Endothelial cell of umbilical vein (primary cell): ENCODE measurements around the gene ECPAS. TPM values are rescaled to one million over a fixed set of nuclear protein-coding genes. Genes with fewer than 3 reads are reported as not detected.

Experiments used
- BruUV-seq: library from RNA; stranded (reverse); fragments of 400-500 nt; replicated peaks from 2 replicates; lab custom pipeline; 2021; lab: Mats Ljungman, UMichigan
- CTCF ChIA-PET: fragments of 300-600, 350-600 bp; sonication (Branson Sonifier 250); formaldehyde crosslinking; loops from one replicate; lab custom pipeline; 2021; ENCODE audit warnings: antibody characterized with exemption, inconsistent platforms; lab: Charles Lee
- POLR2A ChIA-PET: fragments of 300-600, 350-600 bp; sonication (Branson Sonifier 250); formaldehyde crosslinking; loops from one replicate; lab custom pipeline; 2021; ENCODE audit warnings: antibody characterized with exemption, inconsistent platforms; lab: Charles Lee
- DNase-seq: peaks from one replicate; pipeline ENCODE4 v3.0.0-alpha.2; 2011; ENCODE audit warnings: low read depth, low spot score
- FAIRE-seq: peaks from 2 replicates; lab custom pipeline; 2011; peaks lifted over from hg19 to GRCh38; lab: Jason Lieb, UNC
- H2AFZ ChIP-seq: 2 replicates; pipeline ENCODE4 v1.6.0; 2012; ENCODE audit warnings: low read depth, low read length, control low read depth, inconsistent platforms
- H3K27ac ChIP-seq: 2 replicates; pipeline ENCODE4 v1.5.1; 2011; ENCODE audit warnings: low read depth, mild to moderate bottlenecking, control low read depth, low read length, moderate library complexity; ENCODE audit not compliant: insufficient read depth
- H3K27me3 ChIP-seq, 2 experiments: 2 replicates each; pipeline versions ENCODE4 v1.6.0 to v1.6.1; 2011; ENCODE audit warnings: low read length in 2 of 2, mixed read lengths in 1 of 2; ENCODE audit not compliant: control insufficient read depth in 2 of 2, insufficient read depth in 2 of 2
- H3K36me3 ChIP-seq, 2 experiments: 2 replicates in 1 of 2; 3 replicates in 1 of 2; pipeline ENCODE4 v1.5.1; 2011; ENCODE audit warnings: low read length in 2 of 2, mild to moderate bottlenecking in 1 of 2, moderate library complexity in 1 of 2; ENCODE audit not compliant: control insufficient read depth in 2 of 2, insufficient read depth in 2 of 2; ENCODE audit errors: extremely low read depth in 1 of 2
- H3K4me1 ChIP-seq: 3 replicates; pipeline ENCODE4 v1.5.1; 2011; ENCODE audit warnings: mild to moderate bottlenecking, low read length; ENCODE audit not compliant: control insufficient read depth, insufficient read depth; ENCODE audit errors: extremely low read depth
- H3K4me2 ChIP-seq: 2 replicates; pipeline ENCODE4 v1.6.1; 2011; ENCODE audit warnings: low read length, control low read depth, mixed read lengths; ENCODE audit not compliant: insufficient read depth
- H3K4me3 ChIP-seq, 3 experiments: fragments of 200-600 bp in 1 of 3; sonication (generic), shearing (Covaris generic) in 1 of 3; replicated peaks in 1 of 3; 2 replicates each; pipeline ENCODE4 v1.5.1; 2011 to 2016; ENCODE audit warnings: control low read depth in 3 of 3, low read length in 3 of 3, mild to moderate bottlenecking in 2 of 3, inconsistent platforms in 1 of 3, low read depth in 1 of 3, moderate library complexity in 1 of 3; ENCODE audit not compliant: insufficient read depth in 1 of 3
- H3K79me2 ChIP-seq: 2 replicates; pipeline ENCODE4 v1.6.0; 2012; ENCODE audit warnings: low read length, inconsistent platforms; ENCODE audit not compliant: control insufficient read depth, insufficient read depth
- H3K9ac ChIP-seq: replicated peaks from 2 replicates; pipeline ENCODE3; 2011; ENCODE audit warnings: low read length, control low read depth; ENCODE audit not compliant: insufficient read depth; ENCODE audit errors: extremely low read depth
- H3K9me1 ChIP-seq: replicated peaks from 3 replicates; pipeline ENCODE4 v1.6.0; 2011; ENCODE audit warnings: mild to moderate bottlenecking, low read length; ENCODE audit not compliant: control insufficient read depth, insufficient read depth; ENCODE audit errors: extremely low read depth
- H3K9me3 ChIP-seq: replicated peaks from 2 replicates; pipeline ENCODE4 v1.5.1; 2012; ENCODE audit warnings: low read length, inconsistent platforms; ENCODE audit not compliant: control insufficient read depth, insufficient read depth
- H4K20me1 ChIP-seq: replicated peaks from 2 replicates; pipeline ENCODE3; 2011; ENCODE audit warnings: mild to moderate bottlenecking, low read length; ENCODE audit not compliant: control insufficient read depth, insufficient read depth; ENCODE audit errors: extremely low read depth
- EZH2 ChIP-seq: IDR thresholded peaks from 2 replicates; pipeline ENCODE4 v1.6.1; 2012; ENCODE audit warnings: borderline replicate concordance, low read depth, mild to moderate bottlenecking, moderate library complexity, low read length, inconsistent platforms; ENCODE audit not compliant: severe bottlenecking
- FOS ChIP-seq: IDR thresholded peaks from 2 replicates; pipeline ENCODE4 v1.6.1; 2011; ENCODE audit warnings: mild to moderate bottlenecking, low read length, moderate library complexity, borderline replicate concordance; ENCODE audit not compliant: insufficient read depth
- GATA2 ChIP-seq: IDR thresholded peaks from 2 replicates; pipeline ENCODE4 v1.7.0; 2011; ENCODE audit warnings: low read depth, mild to moderate bottlenecking, moderate library complexity, mixed read lengths, low read length; ENCODE audit not compliant: insufficient read length, insufficient read depth
- JUN ChIP-seq: IDR thresholded peaks from 2 replicates; pipeline ENCODE4 v1.6.1; 2011; ENCODE audit warnings: borderline replicate concordance, low read depth; ENCODE audit not compliant: insufficient read length, insufficient read depth
- MAX ChIP-seq: IDR thresholded peaks from 2 replicates; pipeline ENCODE4 v1.6.1; 2011; ENCODE audit not compliant: insufficient read depth, insufficient read length
- MYC ChIP-seq: IDR thresholded peaks from one replicate; pipeline ENCODE4 v1.6.1; 2011; ENCODE audit warnings: mild to moderate bottlenecking, low read depth, low read length
- POLR2A ChIP-seq: IDR thresholded peaks from 2 replicates; pipeline ENCODE4 v1.6.1; 2012; ENCODE audit warnings: low read depth, mild to moderate bottlenecking, control low read depth, low read length
- POLR2AphosphoS5 ChIP-seq: IDR thresholded peaks from 2 replicates; pipeline ENCODE4 v1.6.1; 2012; ENCODE audit warnings: low read depth, mild to moderate bottlenecking, control low read depth, low read length, moderate library complexity; ENCODE audit not compliant: insufficient read depth
- dilution Hi-C: fragments of 300-500 bp; cut with MboI; formaldehyde crosslinking; loops from one replicate; pipeline ENCODE4 v1.15.0; 2019; ENCODE audit warnings: low sequenced_read_pairs; ENCODE audit not compliant: extremely low pct_ligation_motif_present
- intact Hi-C: fragments of 100-400 bp; cut with micrococcal nuclease; formaldehyde crosslinking; loops from one replicate; pipeline ENCODE4 v1.10.0; 2022
- polyA plus RNA-seq, 4 experiments: library from polyadenylated mRNA; depleted of rRNA in 3 of 4; stranded (reverse) in 3 of 4; unstranded in 1 of 4; fragments of >200 nt; gene quantifications; 2 replicates each; pipeline versions ENCODE4 v1.2.1 to v1.2.3, GENCODE V29; 2011 to 2012; ENCODE audit warnings: missing spikeins in 1 of 4
- total RNA-seq: library from RNA; stranded (reverse); gene quantifications from 2 replicates; pipeline ENCODE4 v1.2.3, GENCODE V29; 2021
- TF ChIP-seq, protein P1 (sequence below), 2 donors: IDR thresholded peaks; 1 replicate in 1 of 2; 2 replicates in 1 of 2; pipeline ENCODE4 v1.5.1; 2011; ENCODE audit warnings: low read length in 2 of 2, mild to moderate bottlenecking in 2 of 2, moderate library complexity in 2 of 2, control low read depth in 1 of 2, inconsistent platforms in 1 of 2, low read depth in 1 of 2; ENCODE audit not compliant: insufficient read depth in 1 of 2; ENCODE audit errors: extremely low read depth in 1 of 2

The ECPAS gene
- total and polyA plus RNA-seq, 2 donors (not counting 3 experiments of a cell fraction or from before 2014, with no cell fraction given), result 17.9 to 89.3 TPM

- dilution Hi-C loops (no loop called here), intact Hi-C loops (no loop called here)
- Histone ChIP-seq H3K4me3 (no peak overlapping the region), H3K27ac (no peak overlapping the region), H3K36me3 (no peaks in the 10 kb centered on the region), H3K27me3 (no peaks in the 10 kb centered on the region), H3K79me2 (peaks cover 100% of the 10 kb centered on the region), H3K9me1 (no peaks in the 10 kb centered on the region), H3K9ac (no peak overlapping the region), H4K20me1 (peaks cover 7% of the 10 kb centered on the region), H3K4me2 (no peak overlapping the region), H2AFZ (no peak overlapping the region), H3K9me3 (no peaks in the 10 kb centered on the region), H3K4me1 (no peaks in the 10 kb centered on the region)
- FAIRE-seq (no peak), DNase-seq (no peak)
- ChIA-PET CTCF (interaction anchor here (1.3 to 2.9 kb wide), 3 partner anchors 8 to 34 kb away, joined by 3 to 7 read pairs (median 4); no protein-coding TSS in a partner anchor), POLR2A (no interaction called here)
- BruUV-seq, result no TSS peak
- TF ChIP-seq EZH2 (no peak), JUN (no peak), POLR2A (no peak), FOS (no peak), GATA2 (no peak), POLR2AphosphoS5 (no peak), MAX (no peak), MYC (no peak)
- TF ChIP-seq, protein P1, sequence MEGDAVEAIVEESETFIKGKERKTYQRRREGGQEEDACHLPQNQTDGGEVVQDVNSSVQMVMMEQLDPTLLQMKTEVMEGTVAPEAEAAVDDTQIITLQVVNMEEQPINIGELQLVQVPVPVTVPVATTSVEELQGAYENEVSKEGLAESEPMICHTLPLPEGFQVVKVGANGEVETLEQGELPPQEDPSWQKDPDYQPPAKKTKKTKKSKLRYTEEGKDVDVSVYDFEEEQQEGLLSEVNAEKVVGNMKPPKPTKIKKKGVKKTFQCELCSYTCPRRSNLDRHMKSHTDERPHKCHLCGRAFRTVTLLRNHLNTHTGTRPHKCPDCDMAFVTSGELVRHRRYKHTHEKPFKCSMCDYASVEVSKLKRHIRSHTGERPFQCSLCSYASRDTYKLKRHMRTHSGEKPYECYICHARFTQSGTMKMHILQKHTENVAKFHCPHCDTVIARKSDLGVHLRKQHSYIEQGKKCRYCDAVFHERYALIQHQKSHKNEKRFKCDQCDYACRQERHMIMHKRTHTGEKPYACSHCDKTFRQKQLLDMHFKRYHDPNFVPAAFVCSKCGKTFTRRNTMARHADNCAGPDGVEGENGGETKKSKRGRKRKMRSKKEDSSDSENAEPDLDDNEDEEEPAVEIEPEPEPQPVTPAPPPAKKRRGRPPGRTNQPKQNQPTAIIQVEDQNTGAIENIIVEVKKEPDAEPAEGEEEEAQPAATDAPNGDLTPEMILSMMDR (IDR thresholded peaks at IDR 0.05; ENCODE audit: extremely low read depth in 1 of 2, insufficient read depth in 1 of 2, low read depth in 1 of 2, low read length in 2 of 2), result no peak
These were observed 9.0 kb downstream of the ECPAS start for GRCh38 chr9:111475195-111475594.
